ENCODE results near the gene P2RY10.
"Not testable (repeated sequence)": the region's sequence is repeated elsewhere in the genome, so short reads cannot be mapped to it uniquely, and the experiment has no call there.

The P2RY10 gene

DNA sequence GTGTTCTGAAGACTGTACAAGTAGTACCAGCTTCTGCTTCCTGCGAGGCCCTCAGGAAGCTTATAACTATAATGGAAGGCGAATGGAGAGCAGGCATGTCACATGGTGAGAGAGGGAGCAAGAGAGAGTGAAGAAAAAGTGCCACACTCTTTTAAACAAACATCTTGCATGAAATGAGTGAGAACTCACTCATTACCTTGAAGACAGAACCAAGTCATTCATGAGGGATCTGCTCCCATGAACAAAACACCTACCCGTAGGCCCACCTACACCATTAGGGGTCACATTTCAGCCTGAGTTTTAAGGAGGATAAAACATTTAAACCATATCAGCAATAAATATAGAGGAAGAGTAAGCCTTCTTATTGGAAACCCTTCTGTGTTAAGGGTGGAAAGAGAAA, 19.4 kb downstream of the P2RY10 start:
- no peak overlapping the region for H3K4me3 ChIP-seq (ENCODE audit: control insufficient read depth, low read depth, low read length)
- DNase-seq (ENCODE audit: low read depth): no peak
- TF ChIP-seq CTCF (conservative IDR thresholded peaks at IDR 0.05; ENCODE audit: control insufficient read depth, insufficient read depth, low read depth, low read length): no peak

- no peak overlapping the region for H3K4me3 ChIP-seq (ENCODE audit: control insufficient read depth, low read depth, low read length)
- DNase-seq (ENCODE audit: low read depth): peak; percentile 15
- no peak for TF ChIP-seq CTCF (conservative IDR thresholded peaks at IDR 0.05; ENCODE audit: control insufficient read depth, insufficient read depth, low read depth, low read length)
These were observed 34.7 kb downstream of the P2RY10 start for GRCh38 chrX:78979789-78980464.

DNA sequence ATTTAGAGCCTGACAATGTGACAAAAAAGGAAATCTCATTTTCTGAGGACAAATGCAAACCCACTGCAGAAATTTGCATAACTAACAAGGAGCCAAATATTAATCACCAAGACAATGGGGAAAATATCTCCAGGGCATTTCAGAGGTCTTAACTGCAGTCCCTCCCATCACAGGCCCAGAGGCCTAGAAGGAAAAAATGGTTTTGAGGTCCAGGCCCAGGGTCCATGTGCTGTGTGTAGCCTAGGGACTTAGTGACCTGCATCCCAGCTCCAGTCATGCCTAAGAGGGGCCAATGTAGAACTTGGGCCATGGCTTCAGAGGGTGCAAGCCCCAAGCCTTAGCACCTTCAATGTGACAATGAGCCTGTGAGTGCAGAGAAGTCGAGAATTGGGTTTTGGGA, 44.2 kb downstream of the P2RY10 start:
- TF ChIP-seq CTCF (conservative IDR thresholded peaks at IDR 0.05; ENCODE audit: control insufficient read depth, insufficient read depth, low read depth, low read length): no peak
- H3K4me3 ChIP-seq (ENCODE audit: control insufficient read depth, low read depth, low read length): no peak overlapping the region
- no peak for DNase-seq (ENCODE audit: low read depth)

DNA sequence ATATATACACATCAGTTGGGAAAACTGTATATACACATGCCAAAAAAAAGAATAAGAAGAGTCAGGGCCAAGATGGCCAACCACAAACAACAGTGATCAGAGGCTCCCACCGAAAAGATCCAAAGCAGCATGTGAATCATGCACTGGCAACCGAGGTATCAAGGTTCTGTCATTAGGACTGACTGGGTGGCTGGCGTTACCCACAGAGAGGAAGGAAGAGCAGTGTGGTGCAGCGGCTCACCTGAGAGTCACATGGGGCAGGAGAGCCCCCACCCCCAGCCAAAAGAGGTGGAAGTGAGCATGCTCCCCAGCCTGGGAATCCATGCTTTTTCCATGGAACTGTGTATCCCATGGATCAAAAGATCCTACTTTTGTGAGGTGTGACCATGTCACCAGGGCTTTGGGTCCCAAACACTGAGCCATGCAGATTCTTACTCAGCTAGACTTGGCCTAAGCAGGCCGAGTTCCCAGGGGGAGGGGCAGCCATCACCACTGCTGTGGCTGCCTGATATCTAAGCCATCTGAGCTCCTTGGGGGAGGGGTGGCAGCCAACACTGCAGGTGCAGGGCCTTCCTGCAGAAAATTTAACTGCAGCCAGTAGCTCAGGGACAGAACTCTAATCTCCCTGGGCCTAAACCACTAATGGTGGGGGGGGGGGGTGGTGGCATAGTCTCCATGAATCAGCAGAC, 52.8 kb downstream of the P2RY10 start:
- no peak for DNase-seq (ENCODE audit: low read depth)
- TF ChIP-seq CTCF (conservative IDR thresholded peaks at IDR 0.05; ENCODE audit: control insufficient read depth, insufficient read depth, low read depth, low read length): no peak
- no peak overlapping the region for H3K4me3 ChIP-seq (ENCODE audit: control insufficient read depth, low read depth, low read length)

DNA sequence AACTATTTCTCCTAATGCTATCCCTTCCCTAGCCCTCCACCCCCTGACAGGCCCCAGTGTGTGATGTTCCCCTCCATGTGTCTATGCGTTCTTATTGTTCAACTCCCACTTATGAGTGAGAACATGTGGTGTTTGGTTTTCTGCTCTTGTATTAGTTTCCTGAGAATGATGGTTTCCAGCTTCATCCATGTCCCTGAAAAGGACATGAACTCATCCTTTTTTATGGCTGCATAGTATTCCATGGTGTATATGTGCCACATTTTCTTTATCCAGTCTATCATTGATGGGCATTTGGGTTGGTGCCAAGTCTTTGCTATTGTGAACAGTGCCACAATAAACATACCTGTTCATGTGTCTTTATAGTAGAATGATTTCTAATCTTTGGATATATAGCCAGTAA, 62.3 kb downstream of the P2RY10 start:
- not testable (repeated sequence) for H3K4me3 ChIP-seq (ENCODE audit: control insufficient read depth, low read depth, low read length); DNase-seq (ENCODE audit: low read depth)
